Astrocyte (in vitro differentiated cells and primary cell): ENCODE measurements around the gene CRACR2A.

Experiments
- CTCF ChIP-seq: IDR thresholded peaks from 2 replicates; pipeline ENCODE4 v1.5.1; 2011; ENCODE audit warnings: low read depth, mild to moderate bottlenecking, inconsistent platforms, low read length, moderate library complexity; ENCODE audit not compliant: insufficient read depth
- EZH2 ChIP-seq: IDR thresholded peaks from 2 replicates; pipeline ENCODE4 v1.6.1; 2012; ENCODE audit warnings: mild to moderate bottlenecking, low read length, inconsistent platforms; ENCODE audit not compliant: insufficient read depth

GRCh38 chr12:3747543-3747942 is 5.4 kb downstream of the CRACR2A start:
- TF ChIP-seq EZH2 (no peak), CTCF (no peak)
